HFF-Myc (cell line): ENCODE data around the gene TRMT11.

ENCODE experiments used
- DNase-seq: peaks from one replicate; pipeline ENCODE4 v3.0.0-alpha.2; 2011; ENCODE audit warnings: low read depth; ENCODE audit errors: extremely low read depth
- H3K4me3 ChIP-seq: replicated peaks from 2 replicates; pipeline ENCODE4 v1.5.1; 2011; ENCODE audit warnings: low read depth, mild to moderate bottlenecking, control low read depth, low read length
- CTCF ChIP-seq: IDR thresholded peaks from 2 replicates; pipeline ENCODE4 v1.5.1; 2012; ENCODE audit warnings: mild to moderate bottlenecking, low read depth, low read length, control low read depth; ENCODE audit errors: missing control alignments

The TRMT11 gene

GRCh38 chr6:125986301-125987025, at the start of gene TRMT11:
Gene TRMT11 (plus strand): TSS chr6:125986540. CDS start chr6:125986551, 11 bp downstream.
- TF ChIP-seq CTCF: no peak
- peak; percentile 66 for DNase-seq
- H3K4me3 ChIP-seq: peak within 1 kb of the TSS; percentile 84

GRCh38 chr6:125939026-125939425, 47.3 kb upstream of the TRMT11 start:
- DNase-seq: no peak
- no peak for TF ChIP-seq CTCF
- H3K4me3 ChIP-seq: no peak overlapping the region

- no peak for TF ChIP-seq CTCF
- no peak for DNase-seq
- no peak overlapping the region for H3K4me3 ChIP-seq
Observed at GRCh38 chr6:125939791-125940190, 46.5 kb upstream of the TRMT11 start.

GRCh38 chr6:125940247-125941041, 45.9 kb upstream of the TRMT11 start:
- H3K4me3 ChIP-seq: no peak overlapping the region
- DNase-seq: no peak
- no peak for TF ChIP-seq CTCF

- no peak for TF ChIP-seq CTCF
- H3K4me3 ChIP-seq: no peak overlapping the region
- DNase-seq: no peak
Observed at GRCh38 chr6:125942672-125943527, 43.4 kb upstream of the TRMT11 start.
